ENCODE data around the gene KLHL3.

GRCh38 chr5:137648361-137648760 lies 87.5 kb downstream of the KLHL3 start:
- TF ChIP-seq U2AF1 (optimal IDR thresholded peaks at IDR 0.05; ENCODE audit: low read depth, low read length) (no peak), CUX1 (CRISPR knock-in tag; IDR thresholded peaks at IDR 0.05) (no peak), HIVEP1 (CRISPR knock-in tag; IDR thresholded peaks at IDR 0.05) (no peak), CHCHD3 (CRISPR knock-in tag; IDR thresholded peaks at IDR 0.05) (no peak), SIN3B (IDR thresholded peaks at IDR 0.05; ENCODE audit: low read depth) (no peak), FOXA1 (IDR thresholded peaks at IDR 0.05; ENCODE audit: borderline replicate concordance) (no peak), TAF15 (IDR thresholded peaks at IDR 0.05; ENCODE audit: low read depth, low read length) (no peak)
